ENCODE data around the gene ACOT8. TPM values are rescaled to one million over a fixed set of nuclear protein-coding genes. Genes with fewer than 3 reads are reported as not detected.

The ACOT8 gene
- total and polyA plus RNA-seq, 2 of the 4 experiments (the other 2 are of a cell fraction) = 29.8 to 47.5 TPM

DNA sequence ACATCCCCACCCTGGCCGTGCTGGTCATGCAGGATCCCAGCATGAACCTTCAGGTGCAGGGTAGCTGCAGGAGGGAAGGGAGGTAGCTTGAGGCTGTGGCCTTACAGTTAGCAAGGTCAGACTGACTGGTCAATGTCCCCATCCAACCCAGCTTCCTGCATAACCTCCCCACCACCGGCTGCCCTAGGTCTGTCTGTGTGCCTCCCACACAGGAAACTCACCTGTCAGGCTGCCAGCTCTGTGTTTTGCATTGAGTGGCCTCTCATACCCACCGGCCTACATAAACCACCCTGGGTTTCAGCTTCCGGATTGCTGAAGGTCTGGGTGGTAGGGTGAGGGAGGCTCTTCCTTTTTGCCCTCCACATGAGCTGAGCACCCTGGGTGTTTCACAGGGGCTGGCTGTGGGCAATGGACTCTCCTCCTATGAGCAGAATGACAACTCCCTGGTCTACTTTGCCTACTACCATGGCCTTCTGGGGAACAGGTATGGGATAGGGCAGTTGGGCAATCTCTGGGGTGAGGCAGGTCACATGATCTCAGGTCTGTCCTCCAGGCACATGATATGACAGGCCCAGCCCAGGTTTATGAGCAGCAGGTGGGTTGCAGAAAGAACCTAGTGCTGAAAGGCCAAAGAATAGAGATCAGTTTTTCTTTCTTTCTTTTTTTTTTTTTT is 35.8 kb upstream of the ACOT8 start (continued):
- TF ChIP-seq POLR2A (IDR thresholded peaks at IDR 0.05; ENCODE audit: low read depth, low read length) = no peak

DNA sequence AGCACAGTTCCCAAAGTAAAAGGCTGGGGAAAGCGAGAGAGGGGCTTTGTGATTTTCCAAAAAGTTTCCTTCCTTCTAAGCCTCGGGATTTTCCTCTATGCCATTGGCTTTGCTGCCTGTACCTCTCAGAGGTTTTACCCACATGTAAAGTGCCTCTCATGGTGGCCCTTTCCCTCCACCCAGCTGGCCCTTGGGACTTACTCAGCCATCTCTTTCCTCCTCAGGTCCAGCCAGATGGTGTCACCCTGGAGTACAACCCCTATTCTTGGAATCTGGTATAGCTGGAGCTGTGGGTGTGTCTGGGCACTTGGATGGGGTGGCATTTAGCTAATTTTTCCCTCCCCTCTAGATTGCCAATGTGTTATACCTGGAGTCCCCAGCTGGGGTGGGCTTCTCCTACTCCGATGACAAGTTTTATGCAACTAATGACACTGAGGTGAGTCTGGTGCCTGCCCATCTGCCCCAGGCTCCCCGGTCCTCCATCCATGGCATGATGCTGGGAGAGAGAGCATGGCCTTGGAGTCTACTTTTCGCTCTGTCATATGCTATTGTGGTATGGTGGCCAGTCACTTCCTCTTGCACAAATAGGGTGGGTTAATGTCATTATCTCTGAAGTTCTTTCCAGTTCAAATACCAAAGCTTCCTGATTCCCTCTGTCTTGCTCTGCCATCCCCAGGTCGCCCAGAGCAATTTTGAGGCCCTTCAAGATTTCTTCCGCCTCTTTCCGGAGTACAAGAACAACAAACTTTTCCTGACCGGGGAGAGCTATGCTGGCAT is 35.0 kb upstream of the ACOT8 start:
- Histone ChIP-seq H3K14ac (replicated peaks; ENCODE audit: low read depth, low read length) (peak overlapping the region; percentile 58; the same call in 1 of the 2 replicates), H3K4ac (ENCODE audit: low read depth, low read length) (peak overlapping the region; percentile 65; the same call in 1 of the 2 replicates), H2BK15ac (ENCODE audit: low read depth, low read length) (no peak overlapping the region), H3K56ac (ENCODE audit: extremely low read depth, insufficient read depth, low read length) (no peak overlapping the region), H3K79me1 (ENCODE audit: low read depth in 1 of 2, low read length in 2 of 2) (peaks cover 14 to 60% of the 10 kb centered on the region in 2 experiments), H4K8ac (ENCODE audit: low read depth in 2 of 2, low read length in 2 of 2) (peak overlapping the region in 1 of 2 experiments; percentile 38; a peak in 2 of 4 replicates), H3K27me3 (ENCODE audit: control insufficient read depth, insufficient read depth, low read length) (no peaks in the 10 kb centered on the region), H2AK5ac (ENCODE audit: low read depth, low read length) (no peak overlapping the region; the same call in 1 of the 2 replicates), H4K91ac (ENCODE audit: insufficient read depth, low read depth, low read length) (0 out of 2 replicates have a peak overlapping the region, but pooled peaks have one; percentile 1), H3K4me1 (ENCODE audit: control insufficient read depth, insufficient read depth, low read length) (peaks cover 3% of the 10 kb centered on the region; the same call in 1 of the 2 replicates), H3K9me1 (ENCODE audit: insufficient read depth, low read length) (0 out of 2 replicates have a peak, but pooled peaks cover 2% of the 10 kb centered on the region), H3K18ac (ENCODE audit: low read depth, low read length) (no peak overlapping the region), H4K20me1 (ENCODE audit: insufficient read depth, low read length) (0 out of 2 replicates have a peak, but pooled peaks cover 8% of the 10 kb centered on the region), H3K4me2 (ENCODE audit: low read depth, low read length) (peak overlapping the region; percentile 83), H3K4me3 (ENCODE audit: insufficient read depth, low read depth, low read length) (peak overlapping the region; percentile 74), H3K36me3 (ENCODE audit: control insufficient read depth, insufficient read depth, low read length) (peaks cover 36% of the 10 kb centered on the region), H2AFZ (replicated peaks; ENCODE audit: low read length, poor library complexity) (peak overlapping the region; percentile 99), H2BK5ac (ENCODE audit: low read depth, low read length, poor library complexity, severe bottlenecking) (no peak overlapping the region), H3K9me3 (ENCODE audit: control insufficient read depth, insufficient read depth, low read length) (no peaks in the 10 kb centered on the region), H3K23ac (ENCODE audit: low read depth, low read length) (no peak overlapping the region), H3K9ac (ENCODE audit: low read depth, low read length) (peak overlapping the region; percentile 62), H2BK20ac (ENCODE audit: low read depth, low read length) (no peak overlapping the region), H3K27ac (ENCODE audit: insufficient read depth, low read length) (peak overlapping the region; percentile 63), H2AK9ac (replicated peaks; ENCODE audit: low read depth, low read length, poor library complexity) (peak overlapping the region; percentile 88), H2BK120ac (ENCODE audit: low read depth, low read length) (no peak overlapping the region), H4K5ac (ENCODE audit: low read depth, low read length) (no peak overlapping the region)
- no TSS peak for BruUV-seq (replicated peaks)
- DNase-seq = peak; percentile 41
- ATAC-seq (ENCODE audit: low read depth) = peak; percentile 24; the same call in 1 of the 2 replicates
- intact Hi-C loops (cut with micrococcal nuclease) (loop anchor here (5.0 kb wide), 1 partner anchor 80 kb away; the partner anchor contains the start of gene ZNF335), in situ Hi-C loops (cut with MboI; ENCODE audit: low sequenced_read_pairs) (no loop called here), dilution Hi-C loops (cut with HindIII; ENCODE audit: low sequenced_read_pairs, unreplicated experiment) (no loop called here)
- 80% methylated on average over 2 of the region's 9 CpGs; no CpG with 5 or more reads in 1 of the 2 experiments for WGBS, 2 experiments (ENCODE audit: extremely low coverage in 2 of 2, insufficient read length in 1 of 2)
- POLR2A ChIA-PET (ENCODE audit: unreplicated experiment) = interaction anchor here (0.9 kb wide), 1 partner anchor 11 kb away, joined by 3 read pairs; the partner anchor contains the start of gene ZSWIM1
- CTCF ChIA-PET = interaction anchor here (0.7 to 1.6 kb wide), 4 partner anchors 13 to 121 kb away, joined by 3 to 6 read pairs (median 4); no protein-coding TSS in a partner anchor
- TF ChIP-seq SMC3 (IDR thresholded peaks at IDR 0.05; ENCODE audit: low read depth, low read length) (peak; percentile 41), CEBPB (IDR thresholded peaks at IDR 0.05; ENCODE audit: low read depth, low read length) (no peak), MAZ (IDR thresholded peaks at IDR 0.05; ENCODE audit: borderline replicate concordance, low read depth, low read length) (no peak), RCOR1 (IDR thresholded peaks at IDR 0.05; ENCODE audit: insufficient replicate concordance, low read length) (no peak), MXI1 (IDR thresholded peaks at IDR 0.05; ENCODE audit: borderline replicate concordance, low read depth, low read length) (no peak), MAFK (IDR thresholded peaks at IDR 0.05; ENCODE audit: low read depth, low read length) (no peak), POLR2A (IDR thresholded peaks at IDR 0.05; ENCODE audit: low read depth, low read length) (no peak), RAD21 (IDR thresholded peaks at IDR 0.05; ENCODE audit: low read length) (no peak)
- TF ChIP-seq, protein P1, sequence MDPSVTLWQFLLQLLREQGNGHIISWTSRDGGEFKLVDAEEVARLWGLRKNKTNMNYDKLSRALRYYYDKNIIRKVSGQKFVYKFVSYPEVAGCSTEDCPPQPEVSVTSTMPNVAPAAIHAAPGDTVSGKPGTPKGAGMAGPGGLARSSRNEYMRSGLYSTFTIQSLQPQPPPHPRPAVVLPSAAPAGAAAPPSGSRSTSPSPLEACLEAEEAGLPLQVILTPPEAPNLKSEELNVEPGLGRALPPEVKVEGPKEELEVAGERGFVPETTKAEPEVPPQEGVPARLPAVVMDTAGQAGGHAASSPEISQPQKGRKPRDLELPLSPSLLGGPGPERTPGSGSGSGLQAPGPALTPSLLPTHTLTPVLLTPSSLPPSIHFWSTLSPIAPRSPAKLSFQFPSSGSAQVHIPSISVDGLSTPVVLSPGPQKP (IDR thresholded peaks at IDR 0.05; ENCODE audit: borderline replicate concordance, low read depth, low read length) = no peak
- TF ChIP-seq, protein P2, sequence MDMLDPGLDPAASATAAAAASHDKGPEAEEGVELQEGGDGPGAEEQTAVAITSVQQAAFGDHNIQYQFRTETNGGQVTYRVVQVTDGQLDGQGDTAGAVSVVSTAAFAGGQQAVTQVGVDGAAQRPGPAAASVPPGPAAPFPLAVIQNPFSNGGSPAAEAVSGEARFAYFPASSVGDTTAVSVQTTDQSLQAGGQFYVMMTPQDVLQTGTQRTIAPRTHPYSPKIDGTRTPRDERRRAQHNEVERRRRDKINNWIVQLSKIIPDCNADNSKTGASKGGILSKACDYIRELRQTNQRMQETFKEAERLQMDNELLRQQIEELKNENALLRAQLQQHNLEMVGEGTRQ (IDR thresholded peaks at IDR 0.05; ENCODE audit: low read depth, low read length) = 0 out of 2 replicates have a peak, but pooled peaks have one; percentile 1

All from IMR-90 (cell line).